Loucy (cell line): ENCODE measurements around the gene UBE2J2.

Source experiments
- EZH2phosphoT487 ChIP-seq: fragments of 200-600 bp; IDR thresholded peaks from 2 replicates; pipeline ENCODE4 v1.6.1; 2018; ENCODE audit warnings: antibody characterized with exemption, mild to moderate bottlenecking, moderate library complexity, borderline replicate concordance
- TF ChIP-seq, protein P1 (sequence below): fragments of 200-600 bp; sonication (generic); conservative IDR thresholded peaks from 2 replicates; pipeline ENCODE4 v1.5.1; 2014; ENCODE audit warnings: mild to moderate bottlenecking, antibody characterized with exemption, low read length

GRCh38 chr1:1287288-1288110 is 13.8 kb upstream of the UBE2J2 start:
- TF ChIP-seq, protein P1, sequence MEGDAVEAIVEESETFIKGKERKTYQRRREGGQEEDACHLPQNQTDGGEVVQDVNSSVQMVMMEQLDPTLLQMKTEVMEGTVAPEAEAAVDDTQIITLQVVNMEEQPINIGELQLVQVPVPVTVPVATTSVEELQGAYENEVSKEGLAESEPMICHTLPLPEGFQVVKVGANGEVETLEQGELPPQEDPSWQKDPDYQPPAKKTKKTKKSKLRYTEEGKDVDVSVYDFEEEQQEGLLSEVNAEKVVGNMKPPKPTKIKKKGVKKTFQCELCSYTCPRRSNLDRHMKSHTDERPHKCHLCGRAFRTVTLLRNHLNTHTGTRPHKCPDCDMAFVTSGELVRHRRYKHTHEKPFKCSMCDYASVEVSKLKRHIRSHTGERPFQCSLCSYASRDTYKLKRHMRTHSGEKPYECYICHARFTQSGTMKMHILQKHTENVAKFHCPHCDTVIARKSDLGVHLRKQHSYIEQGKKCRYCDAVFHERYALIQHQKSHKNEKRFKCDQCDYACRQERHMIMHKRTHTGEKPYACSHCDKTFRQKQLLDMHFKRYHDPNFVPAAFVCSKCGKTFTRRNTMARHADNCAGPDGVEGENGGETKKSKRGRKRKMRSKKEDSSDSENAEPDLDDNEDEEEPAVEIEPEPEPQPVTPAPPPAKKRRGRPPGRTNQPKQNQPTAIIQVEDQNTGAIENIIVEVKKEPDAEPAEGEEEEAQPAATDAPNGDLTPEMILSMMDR: no peak
- TF ChIP-seq EZH2phosphoT487: no peak
